Measurements from ENCODE around the gene QSER1.
"Not testable (repeated sequence)": the region's sequence is repeated elsewhere in the genome, so short reads cannot be mapped to it uniquely, and the experiment has no call there.

Gene QSER1

DNA sequence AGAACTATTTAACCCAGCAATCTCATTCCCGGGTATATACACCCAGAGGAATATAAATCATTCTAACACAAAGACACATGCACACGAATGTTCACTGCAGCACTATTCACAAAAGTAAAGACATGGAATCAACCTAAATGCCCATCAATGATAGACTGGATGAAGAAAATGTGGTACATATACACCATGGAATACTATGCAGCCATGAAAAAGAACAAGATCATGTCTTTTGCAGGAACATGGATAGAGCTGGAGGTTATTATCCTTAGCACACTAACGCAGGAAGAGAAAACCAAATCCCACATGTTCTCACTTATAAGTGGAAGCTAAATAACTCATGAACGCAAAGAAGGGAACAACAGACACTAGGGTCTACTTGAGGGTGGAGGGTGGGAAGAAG is 23.9 kb upstream of the QSER1 start:
- H3K9me3 ChIP-seq (ENCODE audit: control insufficient read depth, low read length); H3K27me3 ChIP-seq (ENCODE audit: control insufficient read depth, insufficient read depth, low read length, poor library complexity, severe bottlenecking); H3K4me3 ChIP-seq (ENCODE audit: insufficient read depth, low read depth, low read length); H3K4me1 ChIP-seq (ENCODE audit: control insufficient read depth, insufficient read depth, low read length); H3K36me3 ChIP-seq (ENCODE audit: control insufficient read depth, insufficient read depth, low read length); H3K27ac ChIP-seq (ENCODE audit: insufficient read depth, low read depth, low read length, poor library complexity, severe bottlenecking): not testable (repeated sequence)
- 62 to 67% methylated on average over 3 to 4 of the region's 4 CpGs for WGBS, 2 experiments

DNA sequence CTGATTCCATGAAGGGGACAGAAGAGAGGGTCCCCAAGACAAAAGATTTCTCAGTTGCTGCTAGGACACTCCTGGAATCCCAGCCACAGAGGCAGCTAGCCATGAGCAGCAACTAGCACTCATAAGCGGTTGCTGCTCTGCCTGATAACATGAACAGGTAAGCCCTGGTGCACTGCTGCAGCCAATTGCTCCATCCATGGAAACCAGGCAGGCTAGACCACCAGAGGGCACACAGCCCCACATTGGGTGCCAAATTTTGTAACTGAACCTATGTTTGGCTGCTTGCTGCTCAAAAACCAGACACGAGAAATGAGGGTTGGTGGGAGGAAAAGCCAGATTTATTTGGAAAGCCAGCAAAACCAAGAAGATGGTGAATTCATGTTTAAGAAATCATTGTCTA is 21.9 kb upstream of the QSER1 start:
- Histone ChIP-seq H3K4me3 (ENCODE audit: insufficient read depth, low read depth, low read length) (no peak overlapping the region), H3K27me3 (ENCODE audit: control insufficient read depth, insufficient read depth, low read length, poor library complexity, severe bottlenecking) (no peaks in the 10 kb centered on the region), H3K27ac (ENCODE audit: insufficient read depth, low read depth, low read length, poor library complexity, severe bottlenecking) (no peak overlapping the region), H3K9me3 (ENCODE audit: control insufficient read depth, low read length) (no peaks in the 10 kb centered on the region), H3K36me3 (ENCODE audit: control insufficient read depth, insufficient read depth, low read length) (no peaks in the 10 kb centered on the region), H3K4me1 (ENCODE audit: control insufficient read depth, insufficient read depth, low read length) (no peaks in the 10 kb centered on the region)
- 85 to 91% methylated on average over 2 of the region's 2 CpGs for WGBS, 2 experiments

DNA sequence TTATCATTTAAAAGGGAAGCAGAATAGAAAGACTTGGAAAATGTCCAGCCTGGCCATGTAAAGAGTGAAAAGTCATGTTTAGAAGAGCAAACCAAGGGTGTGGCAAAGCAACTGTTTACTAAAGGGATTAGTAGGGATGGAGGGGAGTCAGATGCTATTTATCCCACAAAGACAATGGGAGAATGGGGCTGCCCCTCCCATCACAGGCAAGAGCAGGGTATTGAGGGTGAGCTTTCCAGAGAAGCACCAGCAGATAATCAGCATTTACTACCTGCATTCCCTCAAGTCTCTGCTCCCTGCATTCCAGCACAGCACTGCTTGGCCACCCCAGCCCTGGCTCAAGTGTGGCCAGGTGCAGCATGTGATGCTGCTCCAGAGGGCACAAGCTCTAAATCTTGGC is 18.5 kb upstream of the QSER1 start:
- H3K27me3 ChIP-seq (ENCODE audit: control insufficient read depth, insufficient read depth, low read length, poor library complexity, severe bottlenecking) = no peaks in the 10 kb centered on the region
- no peaks in the 10 kb centered on the region for H3K36me3 ChIP-seq (ENCODE audit: control insufficient read depth, insufficient read depth, low read length)
- no peak overlapping the region for H3K27ac ChIP-seq (ENCODE audit: insufficient read depth, low read depth, low read length, poor library complexity, severe bottlenecking)
- H3K4me1 ChIP-seq (ENCODE audit: control insufficient read depth, insufficient read depth, low read length) = no peaks in the 10 kb centered on the region
- no peaks in the 10 kb centered on the region for H3K9me3 ChIP-seq (ENCODE audit: control insufficient read depth, low read length)
- H3K4me3 ChIP-seq (ENCODE audit: insufficient read depth, low read depth, low read length) = no peak overlapping the region

DNA sequence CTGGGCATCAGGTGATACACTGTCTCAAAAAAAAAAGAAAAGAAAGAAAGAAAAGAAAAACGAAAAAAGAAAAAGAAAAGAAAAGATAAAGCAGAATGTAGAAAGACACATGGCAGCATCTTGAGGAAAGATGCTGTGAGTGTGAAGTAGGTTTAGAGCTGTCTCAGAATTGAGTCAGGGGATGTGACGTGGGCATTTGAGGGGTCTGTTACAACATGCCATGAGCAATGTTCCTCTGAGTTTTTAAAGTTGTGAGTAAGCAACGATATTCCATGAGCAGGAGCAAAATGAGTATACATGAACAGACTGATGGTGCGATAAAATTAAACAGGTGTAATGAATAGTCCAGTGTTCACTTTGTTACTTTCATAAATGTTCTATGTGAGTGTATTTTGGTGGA is 11.3 kb upstream of the QSER1 start:
- Histone ChIP-seq H3K4me3 (ENCODE audit: insufficient read depth, low read depth, low read length) (no peak overlapping the region), H3K36me3 (ENCODE audit: control insufficient read depth, insufficient read depth, low read length) (no peaks in the 10 kb centered on the region), H3K4me1 (ENCODE audit: control insufficient read depth, insufficient read depth, low read length) (no peaks in the 10 kb centered on the region), H3K27ac (ENCODE audit: insufficient read depth, low read depth, low read length, poor library complexity, severe bottlenecking) (no peak overlapping the region), H3K27me3 (ENCODE audit: control insufficient read depth, insufficient read depth, low read length, poor library complexity, severe bottlenecking) (no peaks in the 10 kb centered on the region), H3K9me3 (ENCODE audit: control insufficient read depth, low read length) (no peaks in the 10 kb centered on the region)
- WGBS, 2 experiments = 66 to 69% methylated on average over 4 of the region's 4 CpGs

DNA sequence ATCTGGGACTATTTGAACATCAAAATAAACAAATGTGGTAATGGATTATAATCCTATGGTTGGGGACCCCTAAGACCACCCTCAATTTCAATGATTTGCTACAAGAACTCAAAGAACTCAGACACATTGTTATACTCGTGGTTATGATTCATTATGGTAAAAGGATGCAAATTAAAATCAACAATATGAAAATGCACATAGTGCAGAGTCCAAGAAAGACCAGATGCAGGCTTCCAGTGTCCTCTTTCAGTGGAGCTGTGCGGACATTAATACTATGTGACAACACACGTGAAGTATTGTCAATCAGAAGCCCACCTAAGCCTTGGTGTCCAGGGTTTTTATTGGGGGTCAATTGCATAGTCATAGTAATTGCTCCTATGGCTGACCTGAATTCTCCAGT is 9.2 kb upstream of the QSER1 start:
- no peaks in the 10 kb centered on the region for H3K27me3 ChIP-seq (ENCODE audit: control insufficient read depth, insufficient read depth, low read length, poor library complexity, severe bottlenecking)
- WGBS, 2 experiments = 65% methylated on average over 3 of the region's 3 CpGs
- H3K9me3 ChIP-seq (ENCODE audit: control insufficient read depth, low read length) = no peaks in the 10 kb centered on the region

DNA sequence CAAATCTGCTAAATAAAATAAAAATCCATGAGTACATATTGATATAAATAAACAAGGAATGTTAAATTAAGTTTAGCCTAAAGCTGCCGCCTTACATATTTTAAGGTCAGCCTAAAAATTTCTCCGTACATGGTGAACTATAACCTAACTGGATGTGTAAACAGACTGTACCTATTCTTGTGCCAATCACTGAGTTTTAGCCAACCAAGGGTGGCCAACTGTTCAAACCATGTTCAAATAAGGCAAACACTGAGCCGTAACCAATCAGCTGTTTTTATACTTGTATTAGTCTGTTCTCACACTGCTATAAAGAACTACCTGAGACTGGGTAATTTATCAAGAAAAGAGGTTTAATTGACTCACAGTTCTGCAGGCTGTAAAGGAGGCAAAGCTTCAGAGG is 8.6 kb upstream of the QSER1 start:
- no peaks in the 10 kb centered on the region for H3K9me3 ChIP-seq (ENCODE audit: control insufficient read depth, low read length)
- H3K4me3 ChIP-seq (ENCODE audit: insufficient read depth, low read depth, low read length) = no peak overlapping the region
- no peaks in the 10 kb centered on the region for H3K27me3 ChIP-seq (ENCODE audit: control insufficient read depth, insufficient read depth, low read length, poor library complexity, severe bottlenecking)
- WGBS, 2 experiments = 97 to 98% methylated on average over 3 of the region's 3 CpGs
- no peak overlapping the region for H3K27ac ChIP-seq (ENCODE audit: insufficient read depth, low read depth, low read length, poor library complexity, severe bottlenecking)
- H3K36me3 ChIP-seq (ENCODE audit: control insufficient read depth, insufficient read depth, low read length) = no peaks in the 10 kb centered on the region
- H3K4me1 ChIP-seq (ENCODE audit: control insufficient read depth, insufficient read depth, low read length) = no peaks in the 10 kb centered on the region

More for the DNA sequence above, 9.2 kb upstream of the QSER1 start:
- H3K27ac ChIP-seq (ENCODE audit: insufficient read depth, low read depth, low read length, poor library complexity, severe bottlenecking) = no peak overlapping the region
- H3K36me3 ChIP-seq (ENCODE audit: control insufficient read depth, insufficient read depth, low read length) = no peaks in the 10 kb centered on the region
- H3K4me1 ChIP-seq (ENCODE audit: control insufficient read depth, insufficient read depth, low read length) = no peaks in the 10 kb centered on the region
- no peak overlapping the region for H3K4me3 ChIP-seq (ENCODE audit: insufficient read depth, low read depth, low read length)

DNA sequence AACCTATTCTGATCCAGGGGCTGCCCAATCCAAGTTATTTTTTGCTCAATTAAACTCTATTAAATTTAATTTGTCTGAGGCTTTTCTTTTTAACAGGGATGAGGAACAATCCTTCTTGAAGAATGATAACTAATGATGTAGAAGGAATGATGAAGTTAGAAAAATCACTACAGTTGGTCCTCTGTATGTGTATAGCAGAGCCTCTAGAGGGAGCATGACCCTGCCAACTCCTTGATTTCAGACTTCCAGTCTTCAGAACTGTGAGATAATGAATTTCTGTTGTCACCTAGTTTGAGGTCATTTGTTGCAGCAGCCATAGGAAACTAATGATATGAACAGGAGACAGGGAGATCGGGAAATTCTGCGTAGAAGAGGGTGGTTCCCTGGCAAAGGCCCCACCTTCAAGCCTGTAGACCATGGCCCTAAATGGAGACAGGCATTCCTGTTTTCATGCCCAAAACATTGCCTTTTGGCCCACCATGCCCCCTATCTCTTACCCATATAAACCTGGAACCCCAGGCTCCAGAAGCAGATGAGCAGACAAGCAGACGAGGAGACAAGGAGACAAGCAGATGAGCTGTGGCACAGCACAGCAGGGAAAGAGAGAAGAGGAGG is 7.7 kb upstream of the QSER1 start:
- no peaks in the 10 kb centered on the region for H3K4me1 ChIP-seq (ENCODE audit: control insufficient read depth, insufficient read depth, low read length)
- no peak overlapping the region for H3K27ac ChIP-seq (ENCODE audit: insufficient read depth, low read depth, low read length, poor library complexity, severe bottlenecking)
- no peaks in the 10 kb centered on the region for H3K27me3 ChIP-seq (ENCODE audit: control insufficient read depth, insufficient read depth, low read length, poor library complexity, severe bottlenecking)
- no peak overlapping the region for H3K4me3 ChIP-seq (ENCODE audit: insufficient read depth, low read depth, low read length)
- H3K36me3 ChIP-seq (ENCODE audit: control insufficient read depth, insufficient read depth, low read length) = no peaks in the 10 kb centered on the region
- WGBS, 2 experiments = 79 to 80% methylated on average over 3 of the region's 3 CpGs
- H3K9me3 ChIP-seq (ENCODE audit: control insufficient read depth, low read length) = no peaks in the 10 kb centered on the region

DNA sequence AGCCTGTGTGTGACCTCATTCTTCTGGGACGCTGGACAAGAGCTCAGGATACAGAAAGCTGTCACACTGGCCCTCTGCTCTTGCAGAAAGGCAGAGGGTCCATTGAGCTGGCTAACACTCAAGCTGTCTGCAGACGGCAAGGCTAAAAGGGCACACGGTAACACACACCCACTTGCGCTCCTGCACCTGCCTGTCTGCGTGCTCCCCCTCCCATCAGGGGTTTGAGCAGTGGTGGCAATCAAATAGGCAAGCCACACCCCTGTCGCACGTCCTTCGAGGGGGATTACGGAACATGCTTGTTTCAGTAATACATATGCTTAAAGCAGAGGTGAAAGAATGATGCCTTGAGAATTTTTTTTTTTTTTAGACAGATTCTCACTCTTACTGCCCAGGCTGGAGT is 7.1 kb upstream of the QSER1 start:
- no peak overlapping the region for H3K27ac ChIP-seq (ENCODE audit: insufficient read depth, low read depth, low read length, poor library complexity, severe bottlenecking)
- no peak overlapping the region for H3K4me3 ChIP-seq (ENCODE audit: insufficient read depth, low read depth, low read length)
- H3K4me1 ChIP-seq (ENCODE audit: control insufficient read depth, insufficient read depth, low read length) = no peaks in the 10 kb centered on the region
- H3K27me3 ChIP-seq (ENCODE audit: control insufficient read depth, insufficient read depth, low read length, poor library complexity, severe bottlenecking) = no peaks in the 10 kb centered on the region
- H3K36me3 ChIP-seq (ENCODE audit: control insufficient read depth, insufficient read depth, low read length) = no peaks in the 10 kb centered on the region
- WGBS, 2 experiments = 85% methylated on average over 9 of the region's 9 CpGs
- no peaks in the 10 kb centered on the region for H3K9me3 ChIP-seq (ENCODE audit: control insufficient read depth, low read length)

DNA sequence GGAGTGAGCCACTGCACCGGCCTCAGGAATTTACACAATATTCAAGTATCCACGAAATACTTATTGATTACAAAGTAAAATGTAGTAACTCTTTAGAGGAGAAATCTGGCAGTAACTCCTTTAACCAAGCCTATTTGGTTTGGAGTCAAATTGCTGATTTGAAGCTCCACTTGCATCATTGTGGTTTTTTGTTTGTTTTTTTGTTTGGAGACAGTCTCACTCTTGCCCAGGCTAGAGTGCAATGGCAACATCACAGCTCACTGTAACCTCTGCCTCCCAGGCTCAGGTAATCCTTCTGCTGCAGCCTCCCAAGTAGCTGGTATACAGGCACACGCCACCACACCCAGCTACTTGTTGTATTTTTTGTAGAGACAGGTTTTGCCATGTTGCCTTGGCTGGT is 6.4 kb upstream of the QSER1 start:
- H3K27me3 ChIP-seq (ENCODE audit: control insufficient read depth, insufficient read depth, low read length, poor library complexity, severe bottlenecking) = no peaks in the 10 kb centered on the region
- no peaks in the 10 kb centered on the region for H3K36me3 ChIP-seq (ENCODE audit: control insufficient read depth, insufficient read depth, low read length)
- no peak overlapping the region for H3K4me3 ChIP-seq (ENCODE audit: insufficient read depth, low read depth, low read length)
- H3K27ac ChIP-seq (ENCODE audit: insufficient read depth, low read depth, low read length, poor library complexity, severe bottlenecking) = no peak overlapping the region
- WGBS, 2 experiments = 95 to 98% methylated on average over 2 to 3 of the region's 3 CpGs
- no peaks in the 10 kb centered on the region for H3K9me3 ChIP-seq (ENCODE audit: control insufficient read depth, low read length)
- H3K4me1 ChIP-seq (ENCODE audit: control insufficient read depth, insufficient read depth, low read length) = no peaks in the 10 kb centered on the region

DNA sequence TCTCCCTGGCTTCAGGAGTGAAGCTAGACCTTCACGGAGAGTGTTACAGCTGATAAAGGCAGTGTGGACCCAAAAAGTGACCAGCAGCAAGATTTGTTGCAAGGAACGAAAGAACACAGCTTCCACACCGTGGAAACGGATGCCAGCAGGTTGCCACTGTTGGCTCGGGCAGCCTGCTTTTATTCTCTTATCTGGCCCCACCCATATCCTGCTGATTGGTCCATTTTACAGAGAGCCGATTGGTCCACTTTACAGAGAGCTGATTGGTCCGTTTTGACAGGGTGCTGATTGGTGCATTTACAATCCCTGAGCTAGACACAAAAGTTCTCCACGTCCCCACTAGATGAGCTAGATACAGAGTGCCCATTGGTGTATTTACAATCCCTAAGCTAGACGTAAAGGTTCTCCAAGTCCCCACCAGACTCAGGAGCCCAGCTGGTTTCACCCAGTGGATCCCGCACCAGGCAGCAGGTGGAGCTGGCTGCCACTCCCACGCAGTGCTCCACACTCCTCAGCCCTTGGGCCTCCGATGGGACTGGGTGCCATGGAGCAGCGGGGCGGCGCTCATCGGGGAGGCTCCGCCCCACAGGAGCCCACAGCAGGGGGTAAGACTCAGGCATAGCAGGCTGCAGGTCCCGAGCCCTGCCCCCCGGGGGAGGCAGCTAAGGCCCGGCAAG is 4.8 kb upstream of the QSER1 start:
- not testable (repeated sequence) for H3K4me1 ChIP-seq (ENCODE audit: control insufficient read depth, insufficient read depth, low read length); H3K27ac ChIP-seq (ENCODE audit: insufficient read depth, low read depth, low read length, poor library complexity, severe bottlenecking); H3K36me3 ChIP-seq (ENCODE audit: control insufficient read depth, insufficient read depth, low read length); H3K9me3 ChIP-seq (ENCODE audit: control insufficient read depth, low read length); H3K4me3 ChIP-seq (ENCODE audit: insufficient read depth, low read depth, low read length); H3K27me3 ChIP-seq (ENCODE audit: control insufficient read depth, insufficient read depth, low read length, poor library complexity, severe bottlenecking)
- 94 to 95% methylated on average over 20 of the region's 20 CpGs for WGBS, 2 experiments

DNA sequence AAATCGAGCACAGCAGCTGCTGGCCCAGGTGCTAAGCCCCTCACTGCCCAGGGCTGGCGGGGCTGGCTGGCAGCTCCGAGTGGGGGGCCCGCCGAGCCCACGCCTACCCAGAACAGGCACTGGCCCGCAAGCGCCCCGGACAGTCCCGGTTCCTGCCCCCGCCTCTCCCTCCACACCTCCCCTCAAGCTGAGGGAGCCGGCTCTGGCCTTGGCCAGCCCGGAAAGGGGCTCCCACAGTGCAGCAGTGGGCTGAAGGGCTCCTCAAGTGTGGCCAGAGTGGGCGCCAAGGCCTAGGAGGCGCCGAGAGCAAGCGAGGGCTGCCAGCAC is 4.3 kb upstream of the QSER1 start:
- H3K9me3 ChIP-seq (ENCODE audit: control insufficient read depth, low read length); H3K36me3 ChIP-seq (ENCODE audit: control insufficient read depth, insufficient read depth, low read length); H3K27me3 ChIP-seq (ENCODE audit: control insufficient read depth, insufficient read depth, low read length, poor library complexity, severe bottlenecking); H3K4me1 ChIP-seq (ENCODE audit: control insufficient read depth, insufficient read depth, low read length); H3K27ac ChIP-seq (ENCODE audit: insufficient read depth, low read depth, low read length, poor library complexity, severe bottlenecking); H3K4me3 ChIP-seq (ENCODE audit: insufficient read depth, low read depth, low read length): not testable (repeated sequence)
- WGBS, 2 experiments = 96% methylated on average over 17 of the region's 17 CpGs
